Muscle layer of colon (tissue), 2 donors: Measurements from ENCODE around the gene TBC1D2.
"Not testable (repeated sequence)": the region's sequence is repeated elsewhere in the genome, so short reads cannot be mapped to it uniquely, and the experiment has no call there.

Experiments
- H3K27ac ChIP-seq: one replicate; pipeline ENCODE4 v1.7.0; 2013; ENCODE audit warnings: low read depth, mild to moderate bottlenecking, low read length, moderate library complexity
- H3K27me3 ChIP-seq, 2 donors: one replicate each; pipeline ENCODE4 v1.7.0; 2013; ENCODE audit warnings: low read length in 2 of 2, mild to moderate bottlenecking in 2 of 2; ENCODE audit not compliant: insufficient read depth in 2 of 2, control insufficient read depth in 1 of 2
- H3K36me3 ChIP-seq: one replicate; pipeline ENCODE4 v1.7.0; 2013; ENCODE audit warnings: mild to moderate bottlenecking, low read length; ENCODE audit not compliant: insufficient read depth
- H3K4me1 ChIP-seq: one replicate; pipeline ENCODE4 v1.7.0; 2013; ENCODE audit warnings: mild to moderate bottlenecking, low read length; ENCODE audit not compliant: insufficient read depth
- H3K4me3 ChIP-seq, 2 donors: one replicate each; pipeline ENCODE4 v1.7.0; 2013; ENCODE audit warnings: low read length in 2 of 2, low read depth in 1 of 2, mild to moderate bottlenecking in 1 of 2, moderate library complexity in 1 of 2
- H3K9ac ChIP-seq: one replicate; pipeline ENCODE4 v1.7.0; 2013; ENCODE audit warnings: low read length
- H3K9me3 ChIP-seq: one replicate; pipeline ENCODE4 v1.7.0; 2013; ENCODE audit warnings: mild to moderate bottlenecking, low read length
- donor health status: abdominal sarcoma.
- donor health status: Adenocarcinoma of cecum.

Gene TBC1D2

DNA sequence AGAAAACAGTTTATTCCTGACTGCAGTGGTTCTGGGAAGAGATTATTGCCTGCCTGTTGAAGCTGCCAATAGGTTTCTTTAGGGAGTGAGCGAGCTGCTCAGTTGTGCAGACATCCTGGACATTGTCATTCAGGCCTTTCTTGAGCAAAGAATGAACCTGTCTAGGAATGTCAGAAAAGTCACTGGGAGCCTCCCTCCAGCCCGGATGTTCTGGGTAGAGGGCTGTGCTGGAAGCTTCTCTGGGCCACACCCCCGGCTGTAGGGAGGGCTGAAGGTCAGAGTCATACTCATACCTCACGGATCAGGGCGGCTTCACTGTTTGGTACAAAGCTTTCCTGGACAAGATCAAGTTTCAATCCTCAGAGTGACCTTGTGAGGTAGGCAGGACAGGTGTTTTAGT is 33.4 kb upstream of the TBC1D2 start:
- no peaks in the 10 kb centered on the region for H3K9me3 ChIP-seq
- no peaks in the 10 kb centered on the region for H3K4me1 ChIP-seq
- no peaks in the 10 kb centered on the region for H3K36me3 ChIP-seq
- no peak overlapping the region for H3K27ac ChIP-seq
- H3K27me3 ChIP-seq, result no peaks in the 10 kb centered on the region
- H3K4me3 ChIP-seq, result no peak overlapping the region
- no peak overlapping the region for H3K9ac ChIP-seq

DNA sequence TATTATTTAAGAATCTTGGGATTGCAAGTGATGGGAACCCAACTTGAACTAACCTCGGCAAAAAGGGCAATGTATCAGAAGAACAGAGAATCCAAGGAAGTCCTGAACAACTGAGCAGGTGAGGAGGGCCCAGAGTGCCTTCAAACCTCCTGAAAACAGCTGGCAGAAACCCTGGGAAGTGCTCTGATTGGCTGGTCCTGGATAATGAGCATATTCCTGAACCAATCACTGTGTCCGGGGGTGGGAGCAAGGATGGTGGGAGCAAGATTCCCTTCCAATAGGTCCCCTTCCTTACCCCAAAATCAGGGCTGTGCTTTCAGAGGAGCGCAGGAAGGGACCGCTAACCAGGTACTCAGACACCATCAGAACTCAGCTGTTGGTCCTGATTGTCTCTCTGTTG is 31.9 kb upstream of the TBC1D2 start:
- Histone ChIP-seq H3K36me3 (no peaks in the 10 kb centered on the region), H3K4me3 (no peak overlapping the region), H3K27me3 (no peaks in the 10 kb centered on the region), H3K9ac (no peak overlapping the region), H3K27ac (no peak overlapping the region), H3K4me1 (no peaks in the 10 kb centered on the region), H3K9me3 (no peaks in the 10 kb centered on the region)

DNA sequence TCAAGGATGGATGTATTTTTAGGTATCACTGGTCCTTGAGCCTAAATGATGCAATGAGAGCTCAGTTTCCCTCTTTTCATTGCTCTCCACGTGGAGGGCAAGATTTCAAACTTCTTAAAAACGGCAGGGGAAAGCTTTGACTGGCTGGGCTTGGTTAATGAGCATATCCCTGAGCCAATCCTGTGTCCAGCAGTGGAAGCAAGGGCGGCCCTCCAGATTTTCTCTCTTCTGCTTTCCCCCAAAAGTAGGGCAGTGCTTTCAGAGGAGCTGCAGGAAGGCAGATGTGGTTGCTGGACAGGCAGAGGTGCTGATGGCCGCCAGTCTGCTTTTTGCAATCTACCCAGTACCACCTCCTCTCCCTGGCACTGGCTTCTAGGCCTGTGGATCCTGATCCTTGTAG is 30.0 kb upstream of the TBC1D2 start:
- Histone ChIP-seq H3K4me1 (no peaks in the 10 kb centered on the region), H3K4me3 (no peak overlapping the region)

DNA sequence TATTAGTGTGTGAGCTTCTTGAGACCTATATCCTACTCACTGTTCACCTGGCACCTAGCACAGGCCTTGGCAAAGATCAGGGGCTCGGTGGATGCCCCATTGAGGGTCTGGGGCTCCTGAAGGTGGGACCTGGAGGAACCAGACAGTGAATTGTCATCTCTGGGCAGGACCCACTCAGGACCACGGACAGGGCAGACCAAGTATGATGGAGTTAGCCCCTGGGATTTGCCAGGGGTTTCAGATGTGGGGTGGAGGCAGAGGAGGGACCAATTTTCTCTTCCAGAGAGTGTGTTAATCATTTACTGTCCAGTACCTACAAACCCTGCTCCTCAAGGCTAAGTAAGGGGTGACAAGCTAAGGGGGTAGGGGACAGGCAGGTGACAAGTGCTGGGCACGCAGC is 29.3 kb upstream of the TBC1D2 start:
- Histone ChIP-seq H3K4me3 (no peak overlapping the region), H3K9me3 (no peaks in the 10 kb centered on the region), H3K27ac (no peak overlapping the region), H3K9ac (no peak overlapping the region), H3K4me1 (no peaks in the 10 kb centered on the region), H3K27me3 (peaks cover 0 to 5% of the 10 kb centered on the region in 2 donors), H3K36me3 (no peaks in the 10 kb centered on the region)

More for the DNA sequence above, 30.0 kb upstream of the TBC1D2 start:
- Histone ChIP-seq H3K9me3 (no peaks in the 10 kb centered on the region), H3K9ac (no peak overlapping the region), H3K27ac (no peak overlapping the region), H3K36me3 (no peaks in the 10 kb centered on the region), H3K27me3 (no peaks in the 10 kb centered on the region)

DNA sequence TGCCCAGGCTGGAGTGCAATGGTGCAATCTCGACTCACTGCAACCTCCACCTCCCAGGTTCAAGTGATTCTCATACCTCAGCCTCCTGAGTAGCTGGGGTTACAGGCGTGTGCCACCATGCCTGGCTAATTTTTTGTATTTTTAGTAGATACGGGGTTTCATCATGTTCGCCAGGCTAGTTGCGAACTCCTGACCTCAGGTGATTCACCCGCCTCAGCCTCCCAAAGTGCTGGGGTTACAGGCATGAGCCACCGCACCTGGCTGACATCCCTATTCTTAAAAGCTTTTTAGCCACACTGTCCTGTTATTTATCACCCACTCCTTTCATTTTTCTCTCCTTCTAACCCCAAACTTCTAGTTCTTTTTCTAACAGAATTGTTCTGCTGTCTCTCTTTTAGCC is 27.7 kb upstream of the TBC1D2 start:
- H3K4me1 ChIP-seq, H3K9me3 ChIP-seq, H3K27ac ChIP-seq, H3K4me3 ChIP-seq, H3K36me3 ChIP-seq, H3K9ac ChIP-seq: not testable (repeated sequence)
- H3K27me3 ChIP-seq, result peaks cover 0 to 14% of the 10 kb centered on the region in 2 donors

DNA sequence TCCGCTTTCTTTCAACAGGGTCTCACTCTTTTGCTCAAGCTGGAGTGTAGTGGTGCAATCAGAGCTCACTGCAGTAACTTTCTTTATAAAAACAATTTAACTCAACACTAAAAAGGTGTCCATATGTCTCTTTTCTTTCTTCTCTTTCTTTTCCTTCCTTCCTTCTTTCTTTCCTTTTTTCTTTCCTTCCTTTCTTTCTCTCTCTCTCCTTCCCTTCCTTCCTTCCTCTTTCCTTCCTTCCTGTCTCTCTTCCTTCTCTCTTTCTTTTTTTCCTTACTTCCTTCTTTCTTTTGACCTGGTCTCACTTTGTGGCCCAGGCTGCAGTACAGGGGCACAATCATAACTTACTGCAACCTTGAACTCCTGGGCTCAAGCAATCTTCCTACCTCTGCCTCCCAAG is 25.8 kb upstream of the TBC1D2 start:
- Histone ChIP-seq H3K9me3 (no peaks in the 10 kb centered on the region), H3K9ac (no peak overlapping the region), H3K27ac (no peak overlapping the region), H3K27me3 (peaks cover 0 to 14% of the 10 kb centered on the region in 2 donors), H3K36me3 (no peaks in the 10 kb centered on the region), H3K4me1 (no peaks in the 10 kb centered on the region), H3K4me3 (no peak overlapping the region)

DNA sequence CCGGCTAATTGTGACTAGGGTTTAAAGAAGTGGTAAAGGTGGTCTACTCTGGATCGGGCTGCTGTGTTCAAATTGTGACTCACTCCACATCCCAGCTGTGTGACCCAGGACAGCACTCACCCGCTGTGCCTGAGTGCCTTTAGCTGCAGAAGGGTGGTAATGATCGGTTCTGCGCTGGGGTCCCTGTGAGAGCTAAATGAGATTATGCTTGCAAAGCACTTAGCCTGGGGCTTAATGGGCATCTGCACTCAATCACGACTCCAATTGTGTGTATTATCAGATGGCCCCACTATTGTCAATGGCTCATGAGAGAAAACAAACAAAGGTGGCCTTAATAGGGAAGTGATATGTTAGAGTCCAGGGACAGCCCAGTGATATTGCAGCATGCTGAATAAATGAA is 25.1 kb upstream of the TBC1D2 start:
- Histone ChIP-seq H3K4me3 (no peak overlapping the region), H3K36me3 (no peaks in the 10 kb centered on the region), H3K4me1 (no peaks in the 10 kb centered on the region), H3K9me3 (no peaks in the 10 kb centered on the region), H3K27ac (no peak overlapping the region), H3K27me3 (peaks cover 0 to 14% of the 10 kb centered on the region in 2 donors), H3K9ac (no peak overlapping the region)

DNA sequence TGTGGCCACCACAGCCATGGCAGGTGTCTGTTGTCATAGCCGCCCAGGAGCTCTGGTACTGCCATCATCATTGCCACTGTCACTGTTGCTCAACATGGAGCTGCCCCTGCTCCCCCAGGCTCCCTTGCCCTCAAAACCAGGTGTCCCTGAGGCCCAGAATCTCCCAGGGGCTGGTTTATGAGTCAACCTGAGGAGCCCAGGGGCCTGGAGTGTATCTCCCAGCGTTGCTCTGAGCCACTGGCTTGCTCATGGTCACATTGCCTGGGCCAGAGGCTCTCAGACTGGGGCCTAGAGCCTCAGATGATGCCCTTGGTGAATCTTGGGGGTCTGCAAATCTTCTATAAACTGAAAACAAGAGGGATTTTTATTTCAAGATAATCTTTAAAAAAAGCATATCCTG is 24.7 kb upstream of the TBC1D2 start:
- H3K36me3 ChIP-seq, result no peaks in the 10 kb centered on the region
- H3K9me3 ChIP-seq, result no peaks in the 10 kb centered on the region
- H3K4me3 ChIP-seq, result no peak overlapping the region
- H3K9ac ChIP-seq, result no peak overlapping the region
- H3K27me3 ChIP-seq, result peaks cover 0 to 14% of the 10 kb centered on the region in 2 donors
- no peak overlapping the region for H3K27ac ChIP-seq
- no peaks in the 10 kb centered on the region for H3K4me1 ChIP-seq

DNA sequence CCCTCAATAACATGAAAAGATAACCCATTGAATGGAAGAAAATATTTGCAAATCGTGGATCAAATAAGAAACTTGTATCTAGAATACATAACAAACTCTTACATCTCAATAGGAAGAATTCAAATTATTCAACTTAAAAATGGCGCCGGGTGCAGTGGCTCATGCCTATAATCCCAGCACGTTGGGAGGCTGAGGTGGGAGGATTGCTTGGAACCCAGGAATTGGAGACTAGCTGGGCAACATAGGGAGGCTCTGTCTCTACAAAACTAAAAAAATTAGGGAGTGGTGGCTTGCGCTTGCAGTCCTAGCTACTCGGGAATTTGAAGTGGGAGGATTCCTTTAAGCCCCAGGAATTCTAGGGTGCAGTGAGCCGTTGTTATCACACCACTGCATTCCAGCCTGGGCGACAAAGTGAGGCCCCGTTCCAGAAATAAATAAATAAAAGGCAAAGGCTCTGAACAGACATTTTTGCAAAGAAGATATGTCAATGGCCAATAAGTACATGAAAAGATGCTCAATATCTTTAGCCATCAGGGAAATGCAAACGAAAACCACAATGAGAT is 21.5 kb upstream of the TBC1D2 start:
- H3K4me1 ChIP-seq, result no peaks in the 10 kb centered on the region
- H3K36me3 ChIP-seq, result no peaks in the 10 kb centered on the region
- H3K9me3 ChIP-seq, result no peaks in the 10 kb centered on the region
- H3K27me3 ChIP-seq, result peaks cover 0 to 14% of the 10 kb centered on the region in 2 donors
- no peak overlapping the region for H3K4me3 ChIP-seq
- no peak overlapping the region for H3K9ac ChIP-seq
- H3K27ac ChIP-seq, result no peak overlapping the region

DNA sequence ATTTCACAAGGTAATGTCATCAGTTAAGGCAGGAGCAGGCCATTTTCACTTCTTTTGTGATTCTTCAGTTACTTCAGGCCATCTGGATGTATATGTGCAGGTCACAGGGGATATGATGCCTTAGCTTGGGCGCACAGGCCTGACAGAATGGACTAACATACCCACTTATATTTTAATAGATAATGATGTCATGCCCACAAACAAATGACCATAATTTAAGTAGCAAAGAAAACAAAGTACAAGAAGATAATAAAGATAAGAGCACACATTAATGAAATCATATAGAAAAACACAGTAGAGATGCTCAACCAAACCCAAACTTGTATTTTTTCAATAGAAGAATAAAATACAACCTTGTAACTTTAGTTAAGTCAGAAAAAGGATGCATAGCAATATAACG is 19.7 kb upstream of the TBC1D2 start:
- Histone ChIP-seq H3K4me3 (no peak overlapping the region), H3K36me3 (no peaks in the 10 kb centered on the region), H3K9me3 (no peaks in the 10 kb centered on the region)

DNA sequence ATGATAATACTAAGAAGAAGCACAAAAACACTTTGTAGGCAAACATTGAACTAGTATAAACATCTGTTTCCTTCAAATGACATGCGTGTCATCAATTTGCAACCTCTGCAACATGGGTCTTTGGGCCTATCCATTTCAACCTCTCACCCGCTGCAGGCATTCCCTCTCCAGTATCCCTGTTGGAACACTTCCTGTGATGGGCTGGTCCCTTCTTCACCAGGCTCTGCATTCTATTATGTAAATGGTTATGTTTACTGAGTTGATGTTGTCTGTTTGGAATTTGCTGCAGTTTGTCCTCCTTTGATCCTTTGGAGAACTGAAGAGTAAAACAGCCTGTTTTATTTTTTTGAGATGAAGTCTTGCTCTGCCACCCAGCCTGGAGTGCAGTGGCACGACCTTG is 16.6 kb upstream of the TBC1D2 start:
- Histone ChIP-seq H3K4me1 (no peaks in the 10 kb centered on the region), H3K9ac (no peak overlapping the region), H3K9me3 (no peaks in the 10 kb centered on the region), H3K4me3 (no peak overlapping the region), H3K27me3 (no peaks in the 10 kb centered on the region), H3K36me3 (no peaks in the 10 kb centered on the region), H3K27ac (no peak overlapping the region)

More for the DNA sequence above, 19.7 kb upstream of the TBC1D2 start:
- Histone ChIP-seq H3K9ac (no peak overlapping the region), H3K27me3 (peaks cover 0 to 13% of the 10 kb centered on the region in 2 donors), H3K27ac (no peak overlapping the region), H3K4me1 (no peaks in the 10 kb centered on the region)

DNA sequence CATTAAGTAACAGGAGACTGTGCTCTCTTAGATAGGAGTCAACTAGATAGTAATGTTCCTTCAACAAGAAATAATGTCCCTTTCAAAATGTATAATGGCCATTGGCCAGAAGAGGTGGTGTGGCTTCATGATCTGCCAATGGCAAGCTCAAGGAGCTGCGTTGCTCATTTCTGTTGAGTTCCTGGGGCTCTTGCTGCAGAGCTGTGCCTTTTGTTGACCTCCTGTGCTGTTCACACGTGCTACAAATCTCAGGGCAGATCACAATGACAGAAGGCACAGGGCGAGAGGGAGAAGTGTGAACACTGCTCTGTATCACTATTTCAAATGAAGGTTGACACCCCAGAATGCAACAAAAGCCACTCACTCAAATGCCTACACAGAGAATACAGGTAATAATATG is 16.0 kb upstream of the TBC1D2 start:
- Histone ChIP-seq H3K9me3 (no peaks in the 10 kb centered on the region), H3K4me3 (no peak overlapping the region), H3K4me1 (no peaks in the 10 kb centered on the region)

More for the DNA sequence above, 16.0 kb upstream of the TBC1D2 start:
- Histone ChIP-seq H3K27ac (no peak overlapping the region), H3K36me3 (no peaks in the 10 kb centered on the region), H3K27me3 (no peaks in the 10 kb centered on the region), H3K9ac (no peak overlapping the region)
